Measurements from ENCODE around the gene ZNF580. TPM values are rescaled to one million over a fixed set of nuclear protein-coding genes. Genes with fewer than 3 reads are reported as not detected.
A peak's percentile ranks its signal among the peaks of the same experiment; 100 is the strongest.

The ZNF580 gene
- total RNA-seq, 1 donor from 2014 or later = 2.8 TPM

- Mint-ChIP-seq H3K4me1 (peaks cover 42% of the 10 kb centered on the region), H3K9me3 (peaks cover 9% of the 10 kb centered on the region), H3K27me3 (ENCODE audit: insufficient read depth, low read depth) (peaks cover 7% of the 10 kb centered on the region), H3K36me3 (peaks cover 11% of the 10 kb centered on the region), H3K4me3 (peak overlapping the region; percentile 83), H3K27ac (peak overlapping the region; percentile 76)
- Histone ChIP-seq H3K4me2 (no peak overlapping the region), H3K4me3 (no peak overlapping the region), H3K27me3 (no peaks in the 10 kb centered on the region), H3K9me3 (ENCODE audit: low read depth) (no peaks in the 10 kb centered on the region), H3K27ac (no peak overlapping the region), H3K4me1 (peaks cover 7% of the 10 kb centered on the region), H3K9ac (no peak overlapping the region), H2AFZ (replicated peaks) (no peak overlapping the region), H3K36me3 (no peaks in the 10 kb centered on the region), H3K79me2 (ENCODE audit: low read depth) (peaks cover 22% of the 10 kb centered on the region), H3F3A (ENCODE audit: low read depth) (peaks cover 58% of the 10 kb centered on the region), H4K20me1 (ENCODE audit: low read depth) (peaks cover 22% of the 10 kb centered on the region)
- DNase-seq (ENCODE audit: low spot score) = no peak
- TF ChIP-seq CTCF (IDR thresholded peaks at IDR 0.05) (no peak), EZH2phosphoT487 (IDR thresholded peaks at IDR 0.05) (no peak), EZH2 (IDR thresholded peaks at IDR 0.05) (no peak)
These were observed 37.1 kb upstream of the ZNF580 start for GRCh38 chr19:55603581-55604292.

GRCh38 chr19:55605207-55605636 is 35.6 kb upstream of the ZNF580 start:
- peak overlapping the region; percentile 72 for H3K27ac Mint-ChIP-seq
- H3K4me1 Mint-ChIP-seq = peaks cover 41% of the 10 kb centered on the region
- Histone ChIP-seq H3K9ac (no peak overlapping the region), H3K4me1 (peaks cover 7% of the 10 kb centered on the region), H3K4me2 (peak overlapping the region; percentile 85), H2AFZ (replicated peaks) (no peak overlapping the region), H3K9me3 (ENCODE audit: low read depth) (no peaks in the 10 kb centered on the region), H3F3A (ENCODE audit: low read depth) (peaks cover 49% of the 10 kb centered on the region), H3K27ac (peak overlapping the region; percentile 89), H3K36me3 (no peaks in the 10 kb centered on the region), H3K79me2 (ENCODE audit: low read depth) (peaks cover 37% of the 10 kb centered on the region), H4K20me1 (ENCODE audit: low read depth) (peaks cover 35% of the 10 kb centered on the region), H3K4me3 (peak overlapping the region; percentile 85), H3K27me3 (no peaks in the 10 kb centered on the region)
- H3K27me3 Mint-ChIP-seq (ENCODE audit: insufficient read depth, low read depth) = peaks cover 2% of the 10 kb centered on the region
- TF ChIP-seq EZH2 (IDR thresholded peaks at IDR 0.05) (no peak), EZH2phosphoT487 (IDR thresholded peaks at IDR 0.05) (no peak), CTCF (IDR thresholded peaks at IDR 0.05) (no peak)
- peaks cover 8% of the 10 kb centered on the region for H3K9me3 Mint-ChIP-seq
- DNase-seq (ENCODE audit: low spot score) = peak; percentile 99
- peak overlapping the region; percentile 83 for H3K4me3 Mint-ChIP-seq
- peaks cover 18% of the 10 kb centered on the region for H3K36me3 Mint-ChIP-seq

GRCh38 chr19:55605637-55606470 is 34.9 kb upstream of the ZNF580 start, which contains the start of gene ZNF865:
ZNF865 (plus strand) TSS chr19:55605647; CDS start chr19:55613619, 7,972 bp downstream.
- H3K79me2 ChIP-seq (ENCODE audit: low read depth) = peaks cover 43% of the 10 kb centered on the region
- H3K27me3 ChIP-seq = no peaks in the 10 kb centered on the region
- H3K4me1 ChIP-seq = peaks cover 7% of the 10 kb centered on the region
- peak within 1 kb of the TSS; percentile 89 for H3K27ac ChIP-seq
- H3K9me3 ChIP-seq (ENCODE audit: low read depth) = no peaks in the 10 kb centered on the region
- H3K9me3 Mint-ChIP-seq = peaks cover 8% of the 10 kb centered on the region
- no peaks in the 10 kb centered on the region for H3K36me3 ChIP-seq
- H3K27me3 Mint-ChIP-seq (ENCODE audit: insufficient read depth, low read depth) = peaks cover 2% of the 10 kb centered on the region
- H3K4me3 ChIP-seq = peak within 1 kb of the TSS; percentile 85
- H3K4me3 Mint-ChIP-seq = peak within 1 kb of the TSS; percentile 94
- peaks cover 42% of the 10 kb centered on the region for H3K4me1 Mint-ChIP-seq
- H4K20me1 ChIP-seq (ENCODE audit: low read depth) = peaks cover 42% of the 10 kb centered on the region
- DNase-seq (ENCODE audit: low spot score) = peak; percentile 92
- no peak within 1 kb of the TSS for H2AFZ ChIP-seq (replicated peaks)
- H3K4me2 ChIP-seq = peak within 1 kb of the TSS; percentile 85
- TF ChIP-seq CTCF (IDR thresholded peaks at IDR 0.05) (peak; percentile 76), EZH2phosphoT487 (IDR thresholded peaks at IDR 0.05) (no peak), EZH2 (IDR thresholded peaks at IDR 0.05) (no peak)
- H3K36me3 Mint-ChIP-seq = peaks cover 18% of the 10 kb centered on the region
- H3F3A ChIP-seq (ENCODE audit: low read depth) = peaks cover 45% of the 10 kb centered on the region
- peak within 1 kb of the TSS; percentile 88 for H3K27ac Mint-ChIP-seq
- H3K9ac ChIP-seq = peak within 1 kb of the TSS; percentile 73

All from neural progenitor cell (in vitro differentiated cells).